ENCODE results near the gene SPIRE1. TPM values are rescaled to one million over a fixed set of nuclear protein-coding genes. Genes with fewer than 3 reads are reported as not detected.

The SPIRE1 gene
- total RNA-seq, 1 donor from 2014 or later: 34.9 TPM

GRCh38 chr18:12456441-12456840, 201.5 kb downstream of the SPIRE1 start:
- TF ChIP-seq CTCF (conservative IDR thresholded peaks at IDR 0.05): no peak
- Mint-ChIP-seq H3K27ac (ENCODE audit: unreplicated experiment) (peak overlapping the region; percentile 65), H3K9me3 (no peaks in the 10 kb centered on the region), H3K4me1 (peaks cover 63% of the 10 kb centered on the region), H3K36me3 (ENCODE audit: low read depth) (peaks cover 19% of the 10 kb centered on the region), H3K27me3 (ENCODE audit: low read depth) (no peaks in the 10 kb centered on the region), H3K4me3 (no peak overlapping the region)
- DNase-seq (ENCODE audit: low read depth, low spot score): no peak

- Mint-ChIP-seq H3K27me3 (ENCODE audit: low read depth) (no peaks in the 10 kb centered on the region), H3K9me3 (no peaks in the 10 kb centered on the region), H3K4me1 (peaks cover 60% of the 10 kb centered on the region), H3K27ac (ENCODE audit: unreplicated experiment) (peak overlapping the region; percentile 93), H3K36me3 (ENCODE audit: low read depth) (peaks cover 22% of the 10 kb centered on the region), H3K4me3 (peak overlapping the region; percentile 56)
- DNase-seq (ENCODE audit: low read depth, low spot score): peak; percentile 63
- no peak for TF ChIP-seq CTCF (conservative IDR thresholded peaks at IDR 0.05)
Observed at GRCh38 chr18:12455496-12455895, 202.4 kb downstream of the SPIRE1 start.

GRCh38 chr18:12452784-12453183, 205.1 kb downstream of the SPIRE1 start:
- H3K9me3 Mint-ChIP-seq: no peaks in the 10 kb centered on the region
- no peak for DNase-seq (ENCODE audit: low read depth, low spot score)
- peaks cover 33% of the 10 kb centered on the region for H3K36me3 Mint-ChIP-seq (ENCODE audit: low read depth)
- TF ChIP-seq CTCF (conservative IDR thresholded peaks at IDR 0.05): no peak
- no peak overlapping the region for H3K27ac Mint-ChIP-seq (ENCODE audit: unreplicated experiment)
- peaks cover 59% of the 10 kb centered on the region for H3K4me1 Mint-ChIP-seq
- no peak overlapping the region for H3K4me3 Mint-ChIP-seq
- no peaks in the 10 kb centered on the region for H3K27me3 Mint-ChIP-seq (ENCODE audit: low read depth)

- Mint-ChIP-seq H3K27ac (ENCODE audit: unreplicated experiment) (no peak overlapping the region), H3K36me3 (ENCODE audit: low read depth) (peaks cover 30% of the 10 kb centered on the region), H3K4me1 (peaks cover 50% of the 10 kb centered on the region), H3K4me3 (no peak overlapping the region), H3K27me3 (ENCODE audit: low read depth) (no peaks in the 10 kb centered on the region), H3K9me3 (no peaks in the 10 kb centered on the region)
- TF ChIP-seq CTCF (conservative IDR thresholded peaks at IDR 0.05): no peak
- DNase-seq (ENCODE audit: low read depth, low spot score): no peak
Observed at GRCh38 chr18:12451428-12451827, 206.5 kb downstream of the SPIRE1 start.

GRCh38 chr18:12449051-12449785, 208.7 kb downstream of the SPIRE1 start:
- Mint-ChIP-seq H3K4me1 (peaks cover 31% of the 10 kb centered on the region), H3K9me3 (no peaks in the 10 kb centered on the region), H3K4me3 (peak overlapping the region; percentile 28), H3K27me3 (ENCODE audit: low read depth) (no peaks in the 10 kb centered on the region), H3K36me3 (ENCODE audit: low read depth) (peaks cover 39% of the 10 kb centered on the region), H3K27ac (ENCODE audit: unreplicated experiment) (peak overlapping the region; percentile 3)
- DNase-seq (ENCODE audit: low read depth, low spot score): peak; percentile 11
- no peak for TF ChIP-seq CTCF (conservative IDR thresholded peaks at IDR 0.05)
